ENCODE measurements around the gene SCGB3A1.

SCGB3A1 gene

DNA sequence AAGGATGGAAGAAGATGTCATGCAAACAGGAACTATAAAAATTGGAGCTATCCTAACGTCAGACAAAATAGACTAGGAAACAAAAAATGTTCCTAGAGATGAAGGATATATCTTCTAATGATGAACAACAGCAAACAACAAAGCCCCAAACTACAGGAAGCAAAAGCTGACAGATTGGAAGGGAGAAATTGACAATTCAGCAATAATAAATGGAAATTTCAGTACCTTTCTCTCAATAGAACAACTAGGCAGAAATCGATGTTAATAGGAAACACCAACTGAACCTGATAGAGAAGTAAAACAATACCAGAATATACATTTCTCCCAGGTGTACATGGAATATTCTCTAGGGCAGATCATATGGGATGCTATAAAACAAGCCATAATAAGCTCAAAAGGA lies 7.6 kb downstream of the SCGB3A1 start:
- DNase-seq, result no peak

DNA sequence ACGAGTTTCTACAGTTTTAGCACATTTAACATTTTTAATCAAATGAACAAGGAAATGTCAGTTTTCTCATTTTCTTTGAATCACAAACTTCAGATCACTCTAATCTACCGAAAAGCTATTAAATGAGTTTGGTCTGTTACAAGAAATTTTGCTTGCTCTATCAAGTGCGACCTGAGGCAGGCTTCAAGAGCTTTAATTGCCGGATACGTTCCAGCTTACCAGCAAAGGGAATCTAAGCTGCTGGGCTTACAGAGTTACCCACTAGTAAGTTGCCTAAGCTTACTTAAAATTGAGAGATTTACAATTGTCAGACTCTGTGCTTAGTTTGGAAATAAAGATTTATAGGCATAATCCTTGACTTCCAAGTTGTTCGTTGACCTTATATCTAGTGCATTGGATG lies 10.6 kb downstream of the SCGB3A1 start:
- no peak for DNase-seq

DNA sequence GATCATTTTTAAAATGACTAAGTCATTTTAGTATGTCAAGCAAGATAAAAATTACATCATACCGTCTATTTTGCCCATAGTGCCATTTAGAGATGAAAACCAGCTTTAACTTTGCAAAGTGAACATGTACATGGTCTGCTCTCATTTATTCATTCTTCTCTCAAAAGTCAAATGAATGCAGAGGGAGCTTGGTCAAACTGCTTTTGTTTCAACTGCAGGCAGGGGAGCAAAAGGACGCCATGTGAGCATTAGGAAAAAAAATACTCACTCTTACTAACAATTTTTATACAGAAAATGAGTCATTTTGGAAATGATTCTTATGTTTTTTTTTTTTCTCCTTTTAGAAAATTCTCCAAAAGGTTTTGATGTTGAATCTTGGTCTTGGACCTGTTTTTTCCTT lies 15.7 kb downstream of the SCGB3A1 start:
- DNase-seq, result no peak

DNA sequence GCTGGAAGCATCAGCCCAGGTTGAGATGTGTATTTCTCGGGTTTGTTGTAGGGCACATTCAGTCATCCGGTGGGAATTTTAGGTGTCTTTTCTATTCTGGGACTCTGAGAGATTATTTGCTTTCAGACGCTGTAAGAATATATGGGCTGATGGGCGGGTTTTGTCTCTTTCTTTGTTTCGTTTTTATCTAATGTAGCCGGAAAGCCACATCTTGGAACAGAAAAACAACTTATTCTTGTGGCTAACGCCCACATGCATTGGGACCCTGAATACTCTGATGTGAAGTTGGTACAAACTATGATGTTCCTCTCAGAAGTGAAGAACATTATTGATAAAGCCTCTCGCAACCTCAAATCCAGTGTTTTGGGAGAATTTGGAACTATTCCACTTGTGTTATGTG lies 22.4 kb downstream of the SCGB3A1 start:
- no peak for DNase-seq

DNA sequence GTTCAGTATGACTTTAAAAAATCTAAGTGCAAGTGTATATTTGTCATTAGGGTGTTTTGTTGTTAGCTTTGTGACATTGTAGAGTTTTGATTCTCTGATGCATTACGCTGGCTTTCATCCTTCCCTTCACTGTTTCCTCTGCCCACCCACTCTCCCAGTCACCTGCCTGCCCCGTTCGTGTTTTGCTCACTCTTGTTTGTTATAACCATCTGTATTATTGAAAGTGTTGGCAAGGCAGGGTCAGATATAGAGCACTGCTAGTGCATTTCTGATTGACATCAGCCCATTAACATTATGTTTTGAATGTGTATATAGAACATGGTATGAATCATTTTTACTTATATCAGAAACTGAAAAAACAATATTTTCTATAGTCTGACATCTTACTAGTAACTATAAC lies 27.3 kb downstream of the SCGB3A1 start:
- DNase-seq, result no peak

DNA sequence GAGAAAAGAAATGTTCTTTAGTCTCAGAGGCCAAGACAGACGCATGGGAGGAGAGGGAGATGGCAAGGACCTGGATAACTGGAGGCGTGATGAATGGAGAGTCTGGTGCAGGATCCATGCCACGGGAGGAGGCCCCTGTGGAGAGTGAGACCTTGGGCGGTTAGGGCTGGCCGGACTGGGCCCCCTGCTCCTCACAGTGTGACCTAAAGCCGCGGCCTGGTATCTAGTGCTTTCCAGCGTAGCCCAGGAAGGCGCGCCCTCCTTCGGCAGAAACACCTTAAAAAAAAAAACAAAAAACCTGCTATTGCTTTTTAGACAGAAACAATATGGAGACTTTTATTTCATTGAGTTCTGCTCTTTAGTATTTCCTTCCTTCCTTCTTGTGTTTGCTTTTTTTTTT lies 33.1 kb downstream of the SCGB3A1 start:
- DNase-seq, result no peak

DNA sequence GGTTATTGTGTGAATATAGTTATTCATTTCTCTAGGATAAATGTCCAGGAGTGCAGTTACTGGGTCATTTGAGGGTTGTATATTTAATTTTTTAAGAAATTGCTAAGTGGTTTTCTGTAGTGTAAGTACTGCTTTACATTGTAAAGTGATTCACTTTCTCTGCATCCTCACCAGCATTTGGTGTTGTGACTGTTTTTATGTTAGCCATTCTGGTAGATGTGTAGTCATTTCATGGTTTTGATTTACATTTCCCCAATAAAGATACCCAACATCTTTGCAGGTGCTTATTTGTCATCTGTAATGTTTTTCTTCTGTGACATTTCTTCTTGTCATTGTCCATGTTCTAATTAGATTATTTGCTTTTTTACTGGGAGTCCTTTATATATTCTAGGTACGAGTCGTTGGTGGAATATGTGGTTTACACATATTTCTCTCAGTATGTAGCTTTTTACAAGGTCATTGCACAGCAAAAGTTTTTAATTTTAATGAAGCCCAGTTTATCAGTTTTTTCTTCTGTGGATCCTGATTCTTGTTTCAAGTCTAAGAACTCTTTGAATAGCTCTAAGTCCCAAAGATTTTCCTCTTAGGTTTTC lies 34.0 kb downstream of the SCGB3A1 start:
- no peak for DNase-seq

DNA sequence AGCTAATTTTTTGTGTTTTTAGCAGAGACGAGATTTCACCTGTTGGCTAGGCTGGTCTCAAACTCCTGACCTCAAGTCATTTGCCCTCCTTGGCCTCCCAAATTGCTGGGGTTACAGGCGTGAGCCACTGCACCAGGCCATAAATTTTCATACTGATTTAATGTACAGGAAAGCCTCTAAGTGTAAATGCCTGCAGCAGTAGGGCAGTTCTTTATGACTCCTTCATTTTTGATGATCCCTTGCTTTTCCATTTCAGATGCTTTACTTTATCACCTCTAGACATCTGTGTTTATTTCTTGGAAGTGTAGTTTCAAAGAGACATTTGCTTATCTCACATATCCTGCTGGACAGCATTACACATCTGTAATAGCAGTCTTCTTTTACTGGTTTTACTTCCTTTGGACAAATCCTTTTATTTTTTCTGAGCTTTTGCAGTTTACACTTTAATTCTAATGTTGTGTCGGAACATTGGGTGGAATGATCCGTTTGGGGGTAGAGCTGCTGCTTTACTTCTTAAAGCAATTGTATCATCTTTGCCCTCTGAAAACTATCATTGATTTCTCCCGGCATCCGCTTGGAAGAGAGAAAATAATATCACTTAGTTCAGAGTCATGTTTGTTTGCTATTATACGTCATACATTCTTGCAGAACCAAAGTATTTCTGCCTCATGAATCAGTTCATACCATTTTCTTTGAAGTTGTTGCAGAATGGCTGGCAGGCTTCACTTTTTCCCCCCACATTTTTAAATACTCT lies 36.0 kb downstream of the SCGB3A1 start:
- DNase-seq, result no peak

DNA sequence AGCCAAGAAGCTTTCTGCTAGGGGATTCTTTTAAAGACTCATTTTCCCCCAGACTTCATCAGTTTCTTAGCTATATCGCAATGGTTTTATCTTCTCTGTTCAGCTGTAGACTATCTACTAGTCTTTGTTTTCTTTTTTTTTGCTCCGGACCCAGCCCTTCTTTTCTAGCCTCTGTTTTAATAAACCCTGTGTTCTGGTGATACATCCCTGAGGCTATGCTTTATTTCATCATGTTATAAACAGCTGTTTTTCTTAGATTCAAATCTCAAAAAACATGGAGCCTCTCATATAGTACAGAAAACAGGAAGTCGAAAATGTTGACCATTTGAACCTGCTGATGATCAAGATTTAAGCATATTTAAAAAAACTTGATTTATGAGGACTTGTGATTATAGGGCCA lies 37.8 kb downstream of the SCGB3A1 start:
- DNase-seq, result no peak

DNA sequence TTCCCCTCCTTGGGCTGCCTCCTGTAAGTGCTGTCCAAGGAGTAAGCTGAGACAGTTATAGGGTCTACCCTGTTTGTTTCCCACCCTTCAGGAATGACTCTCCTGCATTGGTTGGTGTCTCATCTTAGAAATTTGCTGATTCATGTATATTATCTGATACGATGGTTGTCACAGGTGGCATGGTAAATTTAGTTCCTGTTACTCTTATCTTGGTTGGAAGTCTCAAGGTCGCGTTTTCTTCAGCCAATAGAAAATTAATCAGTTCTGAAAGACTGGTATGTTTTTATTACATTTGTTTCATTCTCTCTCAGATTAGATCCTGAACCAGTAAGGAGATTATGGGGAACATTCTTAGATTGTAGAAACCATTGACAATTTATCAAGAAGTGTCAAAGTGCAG lies 42.7 kb downstream of the SCGB3A1 start:
- no peak for DNase-seq

DNA sequence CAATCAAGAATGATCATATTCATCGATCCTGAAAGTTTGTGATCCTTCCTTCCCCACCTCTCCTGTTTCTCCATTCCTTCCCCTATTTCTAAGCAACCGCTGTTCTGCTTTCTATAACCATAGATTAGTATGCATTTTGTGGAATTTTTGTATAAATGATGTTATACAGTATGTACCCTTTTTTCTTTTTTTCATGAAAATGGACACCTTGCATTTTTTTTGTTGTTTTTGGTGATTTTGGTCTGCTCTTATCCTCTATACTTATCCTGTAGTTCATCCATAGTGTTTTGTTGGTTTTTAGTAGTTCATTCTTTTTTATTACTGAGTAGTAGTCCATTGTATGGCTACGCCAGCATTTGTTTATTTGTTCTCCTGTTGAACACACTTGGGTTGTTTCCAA lies 46.1 kb downstream of the SCGB3A1 start:
- no peak for DNase-seq

DNA sequence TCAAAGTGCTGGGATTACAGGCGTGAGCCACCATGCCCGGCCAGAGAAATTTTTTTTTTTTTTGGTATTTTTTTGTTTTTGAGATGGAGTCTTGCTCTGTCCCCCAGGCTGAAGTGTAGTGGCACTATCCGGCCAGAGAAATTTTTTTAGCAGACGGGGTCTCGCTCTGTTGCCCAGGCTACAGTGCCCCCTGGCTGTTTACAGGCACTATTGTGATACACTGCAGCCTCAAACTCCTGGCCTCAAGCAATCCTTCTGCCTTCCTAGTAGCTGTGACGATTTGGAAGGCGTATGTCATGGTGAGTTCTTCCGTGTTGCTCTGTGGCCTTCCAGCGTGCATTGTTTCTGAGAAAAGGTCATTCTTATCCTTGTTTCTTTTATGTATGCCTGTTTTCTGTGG lies 49.6 kb downstream of the SCGB3A1 start:
- DNase-seq, result no peak

All from NK-92 treated with Interleukin-12 subunit alpha and Interleukin-12 subunit beta, amount 100 ng/mL, for 24 hours (cell line).